ENCODE measurements around the gene PLEKHA6. TPM values are rescaled to one million over a fixed set of nuclear protein-coding genes. Genes with fewer than 3 reads are reported as not detected.

PLEKHA6 gene
- total and polyA plus RNA-seq, 2 donors (not counting 1 experiment from before 2014, with no cell fraction given): 0.31 to 0.47 TPM

DNA sequence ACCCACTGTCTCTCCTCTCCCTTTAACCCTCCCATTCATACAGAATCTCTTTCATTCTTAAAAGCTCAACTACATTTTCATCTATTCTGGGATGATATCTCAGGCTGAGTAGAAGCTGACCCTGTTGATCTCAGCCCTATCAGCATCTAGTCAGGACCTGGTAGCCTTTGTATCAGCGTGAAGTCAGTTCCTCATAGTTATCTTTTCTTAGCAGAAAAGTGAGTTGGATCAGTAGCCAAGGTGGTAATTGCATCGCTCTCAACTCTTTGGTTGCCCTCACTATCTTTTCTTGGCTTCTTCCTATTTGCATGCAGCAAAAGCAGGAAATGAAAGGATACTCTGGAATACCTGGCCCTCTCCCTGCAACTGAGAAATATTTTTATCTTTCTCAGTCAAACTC is 132.4 kb downstream of the PLEKHA6 start:
- Histone ChIP-seq H3K27ac (ENCODE audit: low read length in 2 of 2) (no peak overlapping the region), H3K4me1 (ENCODE audit: control insufficient read depth in 2 of 2, insufficient read depth in 2 of 2, low read length in 2 of 2) (no peaks in the 10 kb centered on the region), H3K79me2 (ENCODE audit: control insufficient read depth, insufficient read depth, low read length) (no peaks in the 10 kb centered on the region), H3K4me3 (ENCODE audit: control extremely low read depth in 1 of 5, extremely low read depth in 1 of 5, insufficient read depth in 1 of 5, low read depth in 2 of 5, low read length in 4 of 5) (no peak overlapping the region), H3K36me3 (replicated peaks in 1 of 2; ENCODE audit: control extremely low read depth in 1 of 2, control insufficient read depth in 1 of 2, extremely low read depth in 1 of 2, insufficient read depth in 2 of 2, low read length in 1 of 2) (no peaks in the 10 kb centered on the region), H3K4me2 (replicated peaks; ENCODE audit: low read depth, low read length, poor library complexity, severe bottlenecking) (no peak overlapping the region), H3K9ac (ENCODE audit: low read length) (no peak overlapping the region), H4K20me1 (ENCODE audit: control insufficient read depth, insufficient read depth, low read length, poor library complexity, severe bottlenecking) (no peaks in the 10 kb centered on the region), H3K27me3 (replicated peaks in 1 of 4; ENCODE audit: control extremely low read depth in 1 of 4, control insufficient read depth in 3 of 4, insufficient read depth in 4 of 4, low read length in 3 of 4) (no peaks in the 10 kb centered on the region), H3K9me3 (ENCODE audit: control extremely low read depth in 1 of 3, control insufficient read depth in 2 of 3, insufficient read depth in 1 of 3, low read length in 2 of 3) (no peaks in the 10 kb centered on the region), H2AFZ (ENCODE audit: insufficient read depth, low read depth, low read length, poor library complexity, severe bottlenecking) (no peak overlapping the region)
- H3K27me3 Mint-ChIP-seq: peaks cover 5% of the 10 kb centered on the region
- H3K4me1 Mint-ChIP-seq: no peaks in the 10 kb centered on the region
- ChIA-PET POLR2A (no interaction called here), CTCF (no interaction called here)
- WGBS (ENCODE audit: insufficient coverage): 100% methylated on average over 1 of the region's 2 CpGs
- H3K27ac Mint-ChIP-seq: no peak overlapping the region
- ATAC-seq (ENCODE audit: low read depth): no peak
- TF ChIP-seq EZH2 (IDR thresholded peaks at IDR 0.05; ENCODE audit: borderline replicate concordance, insufficient read depth, low read depth, low read length, poor library complexity, severe bottlenecking): no peak
- no peak for TF ChIP-seq CTCF (IDR thresholded peaks at IDR 0.05)
- DNase-seq: no peak
- H3K4me3 Mint-ChIP-seq: no peak overlapping the region
- no peaks in the 10 kb centered on the region for H3K9me3 Mint-ChIP-seq (ENCODE audit: insufficient read depth)
- intact Hi-C loops (cut with micrococcal nuclease): no loop called here

GRCh38 chr1:204225841-204226735 is 133.6 kb downstream of the PLEKHA6 start:
- ChIA-PET CTCF (no interaction called here), POLR2A (no interaction called here)
- intact Hi-C loops (cut with micrococcal nuclease): no loop called here
- TF ChIP-seq EZH2 (IDR thresholded peaks at IDR 0.05; ENCODE audit: borderline replicate concordance, insufficient read depth, low read depth, low read length, poor library complexity, severe bottlenecking): no peak
- TF ChIP-seq CTCF (IDR thresholded peaks at IDR 0.05): no peak
- no peak overlapping the region for H3K4me3 ChIP-seq (ENCODE audit: control extremely low read depth in 1 of 5, extremely low read depth in 1 of 5, insufficient read depth in 1 of 5, low read depth in 2 of 5, low read length in 4 of 5)
- H3K9ac ChIP-seq (ENCODE audit: low read length): no peak overlapping the region
- Mint-ChIP-seq H3K4me3 (no peak overlapping the region), H3K27me3 (peaks cover 5% of the 10 kb centered on the region), H3K9me3 (ENCODE audit: insufficient read depth) (no peaks in the 10 kb centered on the region), H3K27ac (no peak overlapping the region), H3K4me1 (no peaks in the 10 kb centered on the region)
- 97% methylated on average over 14 of the region's 16 CpGs for WGBS (ENCODE audit: insufficient coverage)
- no peaks in the 10 kb centered on the region for H3K27me3 ChIP-seq (replicated peaks in 1 of 4; ENCODE audit: control extremely low read depth in 1 of 4, control insufficient read depth in 3 of 4, insufficient read depth in 4 of 4, low read length in 3 of 4)
- DNase-seq (no peak), ATAC-seq (ENCODE audit: low read depth) (no peak)
- H3K9me3 ChIP-seq (ENCODE audit: control extremely low read depth in 1 of 3, control insufficient read depth in 2 of 3, insufficient read depth in 1 of 3, low read length in 2 of 3): no peaks in the 10 kb centered on the region
- H2AFZ ChIP-seq (ENCODE audit: insufficient read depth, low read depth, low read length, poor library complexity, severe bottlenecking): no peak overlapping the region
- no peak overlapping the region for H3K27ac ChIP-seq (ENCODE audit: low read length in 2 of 2)
- no peak overlapping the region for H3K4me2 ChIP-seq (replicated peaks; ENCODE audit: low read depth, low read length, poor library complexity, severe bottlenecking)
- H4K20me1 ChIP-seq (ENCODE audit: control insufficient read depth, insufficient read depth, low read length, poor library complexity, severe bottlenecking): no peaks in the 10 kb centered on the region
- H3K36me3 ChIP-seq (replicated peaks in 1 of 2; ENCODE audit: control extremely low read depth in 1 of 2, control insufficient read depth in 1 of 2, extremely low read depth in 1 of 2, insufficient read depth in 2 of 2, low read length in 1 of 2): no peaks in the 10 kb centered on the region
- no peaks in the 10 kb centered on the region for H3K79me2 ChIP-seq (ENCODE audit: control insufficient read depth, insufficient read depth, low read length)
- H3K4me1 ChIP-seq (ENCODE audit: control insufficient read depth in 2 of 2, insufficient read depth in 2 of 2, low read length in 2 of 2): no peaks in the 10 kb centered on the region
